Inflammatory macrophage treated with lipopolysaccharide for 4 hours (primary cell): ENCODE results near the gene DNAJB11.
"Not testable (repeated sequence)": the region's sequence is repeated elsewhere in the genome, so short reads cannot be mapped to it uniquely, and the experiment has no call there.

Source experiments
- DNase-seq: peaks from one replicate; pipeline ENCODE4 v3.0.0-alpha.2; 2020

DNAJB11 gene

DNA sequence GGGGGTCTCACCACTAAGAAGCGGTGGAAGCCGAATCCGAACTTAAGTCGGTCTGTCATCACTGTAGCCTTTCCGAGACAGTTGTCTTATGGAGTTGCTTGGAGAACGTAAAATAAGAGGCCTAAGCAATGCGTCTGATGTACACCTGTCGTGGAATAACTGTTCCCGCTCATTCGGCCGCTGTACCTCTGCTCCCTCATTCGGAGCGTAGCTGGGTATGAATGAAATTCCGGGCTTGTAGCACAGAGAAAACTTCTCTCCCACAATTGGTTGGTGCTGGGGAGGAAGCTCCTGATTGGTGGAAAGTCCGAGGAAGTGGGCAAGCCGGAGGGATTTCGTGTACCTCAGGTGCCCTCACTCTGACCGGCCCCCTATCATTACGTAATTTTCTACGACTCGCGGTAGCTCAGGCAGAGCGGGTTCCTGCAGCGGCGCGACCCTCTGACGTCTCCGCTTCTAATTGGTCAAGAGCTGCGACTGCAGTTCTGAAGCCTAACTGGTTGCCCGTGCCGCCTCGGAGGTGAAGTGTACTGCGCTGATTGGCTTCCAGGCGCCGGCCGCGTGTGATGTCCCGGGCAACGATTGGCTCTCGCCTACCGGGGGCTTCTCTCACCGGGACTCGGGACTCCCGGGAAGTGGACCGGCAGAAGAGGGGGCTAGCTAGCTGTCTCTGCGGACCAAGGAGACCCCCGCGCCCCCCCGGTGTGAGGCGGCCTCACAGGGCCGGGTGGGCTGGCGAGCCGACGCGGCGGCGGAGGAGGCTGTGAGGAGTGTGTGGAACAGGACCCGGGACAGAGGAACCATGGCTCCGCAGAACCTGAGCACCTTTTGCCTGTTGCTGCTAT is at the start of gene DNAJB11:
DNAJB11 (plus strand) TSS at position 625 of the 845 bp plus-strand sequence; CDS start at position 803, 178 bp downstream.
- peak; percentile 100 for DNase-seq

DNA sequence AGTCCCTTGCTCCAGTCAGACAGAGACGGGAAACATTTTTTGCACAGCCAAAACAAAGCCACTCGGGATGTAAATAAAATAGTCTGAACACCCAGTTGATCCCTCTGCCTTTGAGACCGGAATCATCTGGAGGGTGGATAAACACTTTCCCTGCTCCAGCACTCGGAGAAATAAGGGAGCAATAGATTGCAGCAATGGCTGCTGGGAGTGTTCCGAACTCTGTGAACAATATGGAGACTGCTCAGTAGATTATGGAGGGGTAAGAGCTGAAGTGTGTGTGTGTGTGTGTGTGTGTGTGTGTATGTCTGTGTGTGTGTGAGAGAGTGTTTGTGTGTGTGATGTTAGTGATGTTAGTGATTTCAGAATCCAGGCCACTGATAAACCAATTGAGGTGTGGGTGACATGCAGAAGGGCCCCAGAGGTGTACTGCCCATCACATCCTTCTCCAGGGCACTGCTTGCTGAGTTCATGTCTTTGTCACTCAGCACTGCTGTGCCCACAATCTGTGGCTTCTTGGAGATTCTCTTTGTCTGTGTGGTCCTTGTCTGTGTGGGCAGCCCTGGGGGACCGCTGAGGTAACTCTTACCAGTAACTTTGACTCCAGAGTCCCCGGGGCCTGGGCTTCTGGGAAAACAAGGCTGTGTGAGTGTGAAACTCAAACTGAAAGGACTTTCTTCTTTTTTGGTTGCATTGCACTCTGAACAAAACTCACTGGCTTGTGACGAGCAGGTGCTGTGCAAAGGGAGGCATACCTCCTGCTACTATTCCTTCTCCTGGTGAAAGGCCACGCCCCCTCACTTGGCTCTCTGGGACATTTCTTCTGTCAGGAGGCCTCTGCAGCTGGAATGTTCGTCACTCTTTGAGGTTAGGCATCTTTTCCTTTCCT is 49.3 kb upstream of the DNAJB11 start:
- DNase-seq, result no peak

DNA sequence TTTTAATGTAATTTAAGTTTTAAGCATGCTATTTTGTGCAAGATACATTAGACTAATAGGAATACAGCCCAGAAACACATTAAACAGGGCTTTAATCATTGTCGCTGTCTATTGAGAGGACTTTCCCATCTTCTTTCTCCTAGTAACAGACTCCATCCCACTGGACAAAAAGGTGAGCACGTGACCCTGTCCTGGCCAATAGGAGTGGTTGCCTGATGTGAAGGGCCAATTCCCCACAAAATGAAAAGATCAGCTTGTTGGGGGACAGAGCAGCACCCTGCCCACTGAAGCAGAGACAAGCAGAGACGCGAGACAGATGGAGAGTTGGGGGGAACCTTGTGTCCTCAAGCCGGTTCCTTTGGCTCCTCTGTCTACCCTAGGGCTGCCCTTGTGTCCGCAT is 47.5 kb upstream of the DNAJB11 start:
- DNase-seq, result no peak

DNA sequence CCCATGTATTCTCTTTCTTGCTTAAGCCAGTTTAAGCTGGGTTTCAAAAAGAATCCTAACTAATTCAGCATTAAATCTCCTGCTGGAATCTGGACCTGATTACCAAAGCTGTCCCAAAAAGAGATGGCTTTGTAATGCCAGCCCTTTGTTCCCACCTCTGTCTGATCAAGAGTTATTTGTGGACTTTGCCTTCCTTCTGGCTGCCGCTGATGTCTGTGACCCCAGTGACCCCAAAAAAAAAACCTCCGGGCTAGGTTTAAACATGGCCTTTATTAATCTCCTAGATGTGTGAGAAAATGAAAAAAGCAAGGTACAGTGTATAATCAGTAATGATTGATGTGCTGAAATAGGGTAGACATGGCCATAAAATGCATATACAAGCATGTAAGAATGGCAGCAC is 47.1 kb upstream of the DNAJB11 start:
- DNase-seq, result no peak

DNA sequence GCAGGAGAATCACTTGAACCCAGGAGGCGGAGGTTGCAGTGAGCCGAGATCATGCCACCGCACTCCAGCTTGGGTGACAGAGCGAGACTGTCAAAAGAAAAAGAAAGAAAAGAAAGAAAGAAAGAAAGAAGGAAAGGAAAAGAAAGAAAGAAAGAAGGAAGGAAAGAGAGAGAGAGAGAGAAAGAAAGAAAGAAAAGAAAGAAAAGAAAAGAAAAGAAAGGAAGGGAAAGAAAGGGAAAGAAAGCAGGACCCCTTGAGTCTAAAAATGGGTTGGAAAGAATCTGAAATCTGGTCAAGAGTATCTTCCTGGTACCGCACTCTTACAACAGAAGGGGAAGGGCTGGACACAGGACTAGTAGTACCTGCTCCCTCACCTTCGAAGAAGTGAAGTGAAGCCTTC is 45.9 kb upstream of the DNAJB11 start:
- no peak for DNase-seq

DNA sequence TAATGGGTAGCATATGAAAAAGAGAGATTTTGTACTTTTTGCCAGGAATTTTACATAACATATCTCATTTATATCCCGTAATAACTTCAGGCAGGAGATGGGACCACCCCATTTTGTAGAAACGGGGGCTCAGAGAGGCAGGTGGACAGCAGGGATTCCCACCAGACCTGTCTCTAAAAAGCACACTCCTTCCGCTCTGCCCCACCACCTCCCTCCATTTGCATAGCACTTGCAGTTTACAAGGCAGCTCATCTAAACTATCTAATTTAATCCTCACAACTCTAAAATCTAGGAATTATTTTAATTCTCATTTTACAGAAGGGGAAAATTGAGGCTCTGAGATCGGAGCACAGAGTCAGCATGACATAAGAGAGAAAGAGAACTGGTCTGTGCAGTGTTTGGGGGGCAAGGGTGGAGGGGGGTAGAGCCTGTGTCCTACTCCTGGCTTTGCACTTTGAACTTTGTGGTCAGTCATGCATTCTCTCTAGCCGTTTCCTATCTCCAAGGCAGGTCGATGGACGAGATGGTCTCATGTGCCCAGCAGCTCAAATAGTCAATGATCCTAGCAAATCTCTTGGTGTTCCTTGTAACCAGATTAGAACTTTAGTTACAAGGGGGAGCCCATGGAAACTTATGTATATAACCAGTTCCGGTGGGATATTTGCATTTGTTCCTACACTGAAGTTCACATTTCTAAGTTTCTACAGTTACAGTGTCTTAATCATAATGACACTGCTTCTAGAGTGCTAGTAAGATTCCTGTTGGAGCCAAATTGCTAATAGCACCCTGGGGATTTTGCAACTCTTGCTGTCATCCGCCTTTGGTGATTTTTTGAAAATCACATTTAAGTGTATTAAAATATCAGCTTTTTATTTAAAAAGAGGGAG is 44.9 kb upstream of the DNAJB11 start:
- DNase-seq, result no peak

DNA sequence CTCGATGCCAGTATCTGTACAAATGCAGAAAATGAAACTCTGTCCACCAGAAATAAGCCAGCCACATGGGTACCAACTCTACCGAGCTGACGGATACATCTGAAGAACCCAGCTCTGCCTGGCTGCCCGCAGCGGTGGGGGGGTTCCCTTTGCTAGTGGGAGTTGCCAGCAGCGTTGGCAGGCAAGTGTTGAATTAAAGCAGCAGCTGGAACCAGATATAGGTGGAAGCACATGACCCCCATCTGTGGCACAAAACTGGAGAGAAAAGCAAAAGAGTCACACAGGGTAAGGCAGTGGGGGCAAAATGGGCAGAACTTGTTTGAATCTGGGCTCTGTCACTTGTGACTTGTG is 44.3 kb upstream of the DNAJB11 start:
- no peak for DNase-seq

DNA sequence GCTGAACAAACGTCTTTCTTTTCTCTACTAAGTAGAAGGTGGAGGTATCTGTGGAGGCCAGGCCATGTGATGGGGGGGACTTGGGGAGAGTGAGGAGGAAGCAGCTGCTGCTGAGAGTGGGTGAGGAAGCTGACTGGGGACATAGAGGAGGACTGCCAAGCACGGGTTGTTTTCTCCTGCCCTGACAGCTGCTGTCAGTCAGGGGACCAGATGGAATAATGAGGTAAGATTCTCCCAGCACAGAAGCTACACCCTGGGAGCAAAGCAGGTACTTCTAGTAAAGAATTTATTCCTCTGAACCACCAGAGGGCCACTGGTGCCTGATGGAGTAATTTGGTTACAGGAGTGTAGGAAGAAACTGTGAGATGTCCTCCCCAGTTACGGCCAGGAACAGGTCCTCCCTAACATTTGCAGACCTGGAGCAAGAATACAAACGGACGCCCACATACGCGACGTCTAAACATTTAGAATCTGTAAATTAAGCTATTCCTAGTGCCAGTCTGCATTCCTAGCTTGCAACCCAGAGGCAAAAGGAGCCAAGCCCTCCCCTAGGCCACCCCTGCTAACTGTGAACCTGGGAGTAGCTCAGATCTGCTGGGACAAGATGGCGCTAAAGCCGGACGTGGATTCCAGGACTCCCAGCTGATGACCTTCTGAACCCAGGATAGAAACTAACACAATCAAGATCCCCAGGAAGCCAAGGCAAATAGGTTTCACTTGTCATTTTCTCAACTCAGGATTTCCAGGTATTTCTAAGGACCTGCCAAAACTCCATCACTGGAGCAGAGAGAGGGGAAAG is 41.1 kb upstream of the DNAJB11 start:
- DNase-seq, result no peak

DNA sequence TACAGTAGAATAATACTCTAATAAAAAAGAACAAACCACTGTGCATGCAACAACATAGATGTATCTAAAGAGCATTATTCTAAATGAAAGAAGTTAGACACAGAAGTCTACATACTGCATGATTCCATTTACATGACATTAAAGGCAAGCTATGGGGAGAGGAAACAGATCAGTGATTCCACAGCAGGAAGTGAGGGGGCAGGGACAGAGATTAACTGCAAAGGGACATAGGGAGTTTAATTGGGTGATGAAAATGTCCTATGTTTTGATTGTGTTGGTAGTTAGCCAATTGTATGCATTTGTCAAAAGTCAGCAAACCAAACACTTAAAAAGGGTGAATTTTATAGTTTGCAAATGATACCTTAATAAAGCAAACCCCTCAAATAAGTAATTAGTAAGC is 40.1 kb upstream of the DNAJB11 start:
- no peak for DNase-seq

DNA sequence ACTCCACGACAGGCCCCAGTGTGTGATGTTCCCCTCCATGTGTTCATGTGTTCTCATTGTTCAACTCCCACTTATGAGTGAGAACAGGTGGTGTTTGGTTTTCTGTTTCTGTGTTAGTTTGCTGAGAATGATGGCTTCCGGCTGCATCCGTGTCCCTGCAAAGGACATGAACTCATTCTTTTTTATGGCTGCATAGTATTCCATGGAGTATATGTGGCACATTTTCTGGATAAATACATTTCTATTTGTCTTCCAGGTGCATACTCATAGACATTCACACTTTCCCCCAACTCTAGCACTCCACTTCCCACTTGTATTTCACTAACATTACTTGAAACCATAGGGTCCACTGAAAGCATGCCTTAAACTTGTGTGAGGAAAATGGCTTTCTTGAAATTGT is 38.8 kb upstream of the DNAJB11 start:
- not testable (repeated sequence) for DNase-seq

DNA sequence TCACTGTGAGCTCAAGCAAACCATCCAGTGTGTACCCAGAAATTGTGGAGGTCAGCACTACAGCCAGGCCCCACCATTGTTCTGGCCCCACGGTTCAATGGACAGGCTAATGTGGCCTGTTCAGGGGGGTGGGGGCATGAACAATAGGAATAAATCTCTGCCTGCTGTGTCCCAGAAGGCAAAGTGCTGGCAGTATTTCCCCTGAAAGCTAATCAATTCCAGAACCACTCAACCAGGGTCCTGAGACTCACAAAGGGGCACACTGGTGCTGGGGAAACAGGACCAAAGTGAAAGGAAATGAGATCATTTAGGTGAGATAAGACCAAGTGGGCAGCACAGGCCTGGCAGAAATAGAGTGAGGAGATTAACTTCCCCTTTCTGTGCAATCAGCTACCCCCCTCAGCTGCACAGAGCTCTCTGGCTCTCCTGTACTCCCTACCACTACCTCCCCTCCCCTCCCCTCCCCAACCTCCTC is 37.9 kb upstream of the DNAJB11 start:
- DNase-seq, result peak; percentile 53

DNA sequence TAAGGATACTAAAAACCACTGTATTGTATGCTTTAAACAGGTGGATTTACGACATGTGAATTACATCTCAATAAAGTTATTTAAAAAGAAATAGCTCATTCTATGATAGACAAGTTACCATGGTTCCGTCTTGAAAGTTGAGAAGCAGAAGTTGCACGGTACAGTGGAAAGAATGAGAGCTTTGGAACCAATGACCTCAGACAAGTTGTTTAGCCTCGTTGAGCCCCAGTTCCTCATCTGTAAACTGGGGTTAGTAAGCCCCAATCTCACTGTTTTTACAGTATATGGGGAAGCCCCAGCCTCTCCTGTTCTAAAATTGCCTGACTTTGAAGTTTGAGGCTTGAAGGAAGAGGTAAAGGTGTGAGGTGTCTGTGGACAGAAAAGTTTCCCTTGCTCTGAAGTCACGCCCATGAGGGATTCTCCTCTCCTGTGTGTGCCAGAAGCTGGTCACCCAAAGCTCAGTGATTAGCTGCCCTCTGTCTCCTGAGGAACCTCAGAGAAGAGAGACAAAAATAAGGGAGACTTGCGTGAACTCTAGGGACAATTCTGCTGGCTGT is 36.3 kb upstream of the DNAJB11 start:
- peak; percentile 90 for DNase-seq

DNA sequence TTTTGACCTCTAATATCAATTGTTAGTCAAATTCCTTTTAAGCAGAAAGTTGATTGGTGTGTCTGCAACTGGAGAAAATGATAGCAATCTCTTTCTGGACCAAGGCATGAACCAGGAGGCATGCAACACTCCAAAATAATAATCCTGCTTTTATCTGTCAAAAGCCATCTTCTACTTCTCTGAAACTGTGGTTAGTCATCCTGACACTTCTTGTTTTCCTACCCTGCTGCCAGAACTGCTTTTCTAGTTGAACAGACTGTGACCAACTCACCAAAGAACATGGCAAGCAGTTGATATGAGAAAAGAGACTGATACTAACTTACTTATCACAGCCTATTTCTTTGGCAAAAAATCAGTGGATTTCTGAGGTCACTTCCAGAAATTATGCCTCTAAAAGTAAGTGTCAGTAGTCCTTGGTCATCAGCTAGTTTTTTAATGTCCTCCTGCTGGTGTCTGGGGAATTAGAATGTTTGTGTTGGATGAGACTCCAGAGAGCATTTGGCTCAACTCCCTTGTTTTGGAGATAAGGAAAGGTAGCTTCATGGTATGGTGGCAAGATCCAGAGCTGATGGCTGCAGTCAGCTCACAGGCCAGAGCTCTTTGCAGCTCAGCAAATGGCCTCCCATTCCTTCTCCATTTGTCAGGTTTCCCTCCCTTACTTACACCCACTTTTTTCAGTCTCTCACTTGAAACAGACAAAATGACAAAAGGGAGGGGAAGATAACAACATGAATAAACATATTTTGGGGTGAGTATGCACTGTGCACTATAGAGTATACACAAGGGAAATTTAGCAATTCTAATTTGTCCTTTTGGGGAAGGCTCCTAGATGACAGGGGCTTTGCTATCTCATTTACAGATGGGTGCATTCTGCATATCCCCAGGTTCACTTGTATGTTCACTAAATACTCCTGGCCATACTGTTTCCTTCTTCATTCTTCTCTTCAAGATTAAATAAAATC is 33.4 kb upstream of the DNAJB11 start:
- DNase-seq, result peak; percentile 46

DNA sequence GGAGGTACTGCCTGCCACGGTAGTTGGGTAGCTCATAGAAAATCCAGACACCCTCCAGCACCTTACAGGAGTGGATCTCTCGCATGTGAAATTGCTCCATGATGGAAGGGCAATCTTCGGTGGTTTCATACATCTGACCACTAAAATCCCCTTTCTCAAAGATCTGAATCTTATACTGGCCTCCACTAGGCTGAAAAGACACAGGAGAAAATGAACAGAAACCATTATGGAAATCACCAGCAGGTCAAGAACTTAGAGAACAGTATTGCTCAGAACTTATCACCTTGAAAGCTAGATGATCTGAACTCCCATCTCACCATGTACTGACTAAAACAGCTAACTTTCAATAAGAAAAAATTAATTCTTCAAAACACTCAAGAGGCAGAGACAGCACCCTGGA is 31.7 kb upstream of the DNAJB11 start:
- DNase-seq, result no peak

DNA sequence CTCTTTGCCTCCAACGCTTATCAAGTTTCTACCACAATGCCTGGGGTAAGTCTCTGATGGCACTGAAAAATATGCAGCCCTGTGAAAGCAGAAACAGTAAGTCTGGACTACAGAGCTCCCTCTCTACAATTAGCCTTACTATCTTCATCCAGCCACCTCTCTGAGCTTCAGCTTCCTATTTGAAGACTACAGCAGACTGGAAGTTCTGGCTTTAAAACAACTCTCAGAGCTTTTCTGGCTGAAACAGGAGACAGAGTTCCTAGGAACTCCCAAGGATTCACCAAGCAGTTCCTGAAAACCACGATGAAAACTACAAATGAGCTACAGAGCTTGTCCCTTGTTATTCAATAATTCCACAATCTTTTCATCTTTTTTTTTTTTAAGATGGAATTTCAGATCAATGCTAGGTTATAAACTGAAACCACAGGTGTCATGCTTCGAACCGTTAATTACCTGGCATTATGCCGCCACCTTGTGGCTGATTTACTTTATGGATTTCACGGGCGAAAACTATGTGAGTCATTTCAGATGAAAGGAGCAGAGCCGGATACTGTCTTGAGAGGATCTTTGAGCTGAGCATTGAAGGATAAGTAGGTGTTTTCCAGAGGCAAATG is 30.2 kb upstream of the DNAJB11 start:
- peak; percentile 69 for DNase-seq

DNA sequence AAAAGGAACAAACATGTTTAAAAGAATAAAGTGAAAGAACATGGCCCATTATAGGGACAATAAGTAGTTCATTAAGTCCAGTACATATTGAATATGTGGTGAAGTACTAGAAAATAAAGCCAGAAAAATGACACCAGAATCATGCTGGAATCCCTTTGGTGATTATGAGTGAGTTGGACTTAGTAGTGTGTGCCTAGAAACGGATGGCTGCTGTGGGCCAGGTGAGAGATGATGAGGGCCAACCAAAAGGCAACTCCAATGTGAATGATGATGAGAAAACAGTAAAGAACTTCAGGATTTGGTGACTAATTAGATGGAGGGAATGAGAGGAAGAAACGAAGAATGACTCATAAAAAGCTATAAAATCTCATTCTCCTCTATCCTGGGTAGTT is 29.7 kb upstream of the DNAJB11 start:
- no peak for DNase-seq

DNA sequence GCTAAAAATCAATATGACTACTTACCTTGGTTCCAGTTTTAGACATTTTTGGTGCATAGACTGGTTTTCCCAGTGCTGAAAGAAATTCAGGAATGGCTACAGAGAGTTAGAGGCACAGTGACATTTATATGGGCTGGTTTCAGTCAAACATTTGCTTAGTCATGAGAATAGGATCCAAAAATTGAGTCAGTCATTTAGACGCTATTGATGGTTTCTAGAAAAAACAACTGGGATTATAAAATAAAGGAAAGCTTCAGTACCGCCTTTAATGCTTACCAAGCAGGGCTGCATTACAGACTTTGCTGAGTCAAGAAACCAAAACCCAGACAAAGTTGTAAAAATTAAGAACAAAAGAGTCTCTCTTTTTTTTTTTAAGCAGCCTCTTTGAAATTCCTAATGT is 26.2 kb upstream of the DNAJB11 start, which contains the start of gene CRYGS:
CRYGS (minus strand) TSS at position 100 of the 400 bp plus-strand sequence; CDS start at position 46, 54 bp downstream.
- DNase-seq, result no peak

DNA sequence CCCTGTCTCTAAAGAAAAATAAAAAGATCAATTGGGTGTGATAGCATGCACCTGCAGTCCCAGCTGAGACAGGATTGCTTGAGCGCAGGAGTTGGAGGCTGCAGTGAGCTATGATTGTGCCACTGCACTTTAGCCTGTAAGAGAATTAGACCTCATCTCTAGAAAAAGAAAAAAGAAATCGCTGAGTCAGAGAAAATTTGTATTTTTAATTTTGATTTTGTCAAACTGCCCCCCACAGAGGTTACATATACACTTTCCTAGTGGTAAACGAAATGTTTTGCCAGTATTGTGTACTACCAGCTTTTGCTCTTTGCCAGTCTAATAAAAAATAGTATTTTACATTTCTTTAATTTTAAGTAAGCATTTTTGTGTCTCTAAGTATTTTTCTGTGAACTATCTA is 21.0 kb upstream of the DNAJB11 start:
- DNase-seq, result no peak

DNA sequence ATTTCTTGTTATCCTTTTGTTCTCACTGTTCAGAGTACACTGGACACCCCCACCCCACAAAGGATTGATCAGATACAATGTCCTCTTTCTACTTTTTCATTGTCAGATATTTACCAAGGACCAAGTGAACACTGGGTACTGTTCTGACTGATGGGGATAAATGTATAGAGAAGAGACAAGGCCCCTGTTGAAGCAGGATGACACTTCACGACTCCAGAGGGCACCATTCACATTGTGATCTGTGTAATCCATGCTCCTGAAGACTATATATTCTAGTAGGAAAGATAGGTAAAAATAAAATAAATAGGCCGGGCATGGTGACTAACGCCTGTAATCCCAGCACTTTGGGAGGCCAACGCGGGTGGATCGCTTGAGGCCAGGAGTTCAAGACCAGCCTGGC is 19.1 kb upstream of the DNAJB11 start:
- DNase-seq, result no peak
